Measurements from ENCODE around the gene SORCS2.

Gene SORCS2

DNA sequence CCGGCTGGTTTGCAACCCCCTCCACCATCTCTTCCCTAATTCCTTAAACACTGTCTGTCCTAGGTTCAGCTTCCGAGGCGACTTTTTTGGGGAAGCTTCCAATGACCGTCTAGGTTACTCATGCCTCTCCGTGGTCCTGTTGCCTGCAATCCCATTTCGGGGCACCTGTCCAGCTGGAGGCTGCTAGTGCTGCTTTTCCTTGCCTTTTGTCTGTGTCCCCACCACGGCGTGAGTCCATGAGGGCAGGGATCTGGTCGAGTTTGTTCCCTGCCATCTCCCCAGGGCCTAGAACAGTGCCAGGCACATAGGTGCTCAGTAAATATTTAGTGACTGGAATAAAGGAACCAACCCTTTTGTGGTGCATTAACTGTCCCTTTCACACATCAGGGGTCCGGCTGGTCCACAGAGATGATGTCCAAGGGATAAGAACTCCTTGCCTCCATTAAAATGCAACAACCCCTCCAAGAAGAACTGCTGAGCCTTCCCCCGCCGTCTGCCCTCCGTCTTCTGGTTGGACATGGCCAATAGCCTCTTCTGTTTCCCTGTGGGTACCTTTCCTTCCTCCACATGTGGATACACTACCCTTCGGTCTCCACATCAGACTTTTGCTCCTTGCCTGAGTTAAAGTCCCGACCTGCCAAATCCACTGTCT, 5.7 kb upstream of the SORCS2 start:
- TF ChIP-seq, protein P1, sequence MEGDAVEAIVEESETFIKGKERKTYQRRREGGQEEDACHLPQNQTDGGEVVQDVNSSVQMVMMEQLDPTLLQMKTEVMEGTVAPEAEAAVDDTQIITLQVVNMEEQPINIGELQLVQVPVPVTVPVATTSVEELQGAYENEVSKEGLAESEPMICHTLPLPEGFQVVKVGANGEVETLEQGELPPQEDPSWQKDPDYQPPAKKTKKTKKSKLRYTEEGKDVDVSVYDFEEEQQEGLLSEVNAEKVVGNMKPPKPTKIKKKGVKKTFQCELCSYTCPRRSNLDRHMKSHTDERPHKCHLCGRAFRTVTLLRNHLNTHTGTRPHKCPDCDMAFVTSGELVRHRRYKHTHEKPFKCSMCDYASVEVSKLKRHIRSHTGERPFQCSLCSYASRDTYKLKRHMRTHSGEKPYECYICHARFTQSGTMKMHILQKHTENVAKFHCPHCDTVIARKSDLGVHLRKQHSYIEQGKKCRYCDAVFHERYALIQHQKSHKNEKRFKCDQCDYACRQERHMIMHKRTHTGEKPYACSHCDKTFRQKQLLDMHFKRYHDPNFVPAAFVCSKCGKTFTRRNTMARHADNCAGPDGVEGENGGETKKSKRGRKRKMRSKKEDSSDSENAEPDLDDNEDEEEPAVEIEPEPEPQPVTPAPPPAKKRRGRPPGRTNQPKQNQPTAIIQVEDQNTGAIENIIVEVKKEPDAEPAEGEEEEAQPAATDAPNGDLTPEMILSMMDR (IDR thresholded peaks at IDR 0.05; ENCODE audit: extremely low read depth, missing control alignments) = no peak
- no peak for DNase-seq (ENCODE audit: low spot score)

DNA sequence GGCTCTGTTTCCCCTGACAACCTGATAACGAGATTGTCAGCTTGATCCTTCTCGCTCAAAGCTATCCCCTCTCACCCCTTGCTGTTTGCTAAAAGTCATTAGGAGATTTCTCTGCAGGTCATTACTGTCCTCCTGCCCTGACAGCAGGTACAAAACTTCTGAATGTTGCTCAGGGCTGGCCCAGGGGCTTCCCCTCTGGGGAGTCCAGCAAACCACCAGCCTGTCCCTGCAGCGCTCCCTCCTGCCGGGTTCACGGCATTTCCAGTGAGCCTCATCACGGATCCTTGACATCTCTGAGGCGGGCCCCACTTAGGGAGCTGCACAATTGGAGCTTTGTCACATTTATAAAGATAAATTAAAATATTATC, 5.2 kb upstream of the SORCS2 start:
- TF ChIP-seq, protein P1 (IDR thresholded peaks at IDR 0.05; ENCODE audit: extremely low read depth, missing control alignments) = no peak
- DNase-seq (ENCODE audit: low spot score) = no peak

DNA sequence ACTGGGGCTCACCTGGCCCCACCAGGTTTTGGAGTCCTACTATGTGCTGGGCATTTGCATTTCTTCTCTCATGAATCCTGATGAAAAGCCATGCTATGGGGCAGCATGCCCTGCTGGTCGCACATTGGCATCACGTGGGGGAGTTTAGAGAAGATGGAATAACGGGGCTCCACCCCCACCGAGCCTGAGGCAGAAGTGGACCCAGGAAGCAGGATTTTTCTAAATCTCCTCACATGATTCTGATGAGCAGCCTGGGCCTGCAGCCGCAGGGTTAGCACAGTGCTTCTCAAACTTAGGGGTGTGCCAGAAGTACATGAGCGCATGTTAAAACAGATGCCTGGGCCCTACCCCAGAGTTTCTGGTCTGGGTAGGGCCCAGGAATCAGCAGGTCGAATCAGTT, 4.6 kb upstream of the SORCS2 start:
- DNase-seq (ENCODE audit: low spot score) = no peak
- TF ChIP-seq, protein P1 (IDR thresholded peaks at IDR 0.05; ENCODE audit: extremely low read depth, missing control alignments) = no peak

DNA sequence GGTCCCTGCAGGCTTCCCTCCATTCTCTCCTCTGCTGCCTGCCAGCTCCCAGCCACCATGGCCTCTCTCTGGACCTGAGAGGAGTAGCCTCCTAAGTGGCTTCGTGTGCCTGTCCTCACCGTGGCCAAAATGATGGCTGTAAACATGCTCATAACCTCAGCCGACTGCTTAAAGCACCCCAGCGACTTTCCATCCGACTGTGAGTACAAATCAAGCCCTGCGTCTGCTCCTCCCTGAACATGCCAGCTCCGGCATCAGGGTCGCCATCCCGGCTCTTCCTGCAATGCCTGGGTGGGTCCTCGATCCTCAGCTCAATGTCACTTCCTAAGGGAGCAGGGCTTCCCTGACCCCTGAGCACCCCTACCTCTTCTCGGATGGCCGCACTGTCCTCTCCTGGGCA, 3.3 kb upstream of the SORCS2 start:
- TF ChIP-seq, protein P1 (IDR thresholded peaks at IDR 0.05; ENCODE audit: extremely low read depth, missing control alignments) = no peak
- no peak for DNase-seq (ENCODE audit: low spot score)

DNA sequence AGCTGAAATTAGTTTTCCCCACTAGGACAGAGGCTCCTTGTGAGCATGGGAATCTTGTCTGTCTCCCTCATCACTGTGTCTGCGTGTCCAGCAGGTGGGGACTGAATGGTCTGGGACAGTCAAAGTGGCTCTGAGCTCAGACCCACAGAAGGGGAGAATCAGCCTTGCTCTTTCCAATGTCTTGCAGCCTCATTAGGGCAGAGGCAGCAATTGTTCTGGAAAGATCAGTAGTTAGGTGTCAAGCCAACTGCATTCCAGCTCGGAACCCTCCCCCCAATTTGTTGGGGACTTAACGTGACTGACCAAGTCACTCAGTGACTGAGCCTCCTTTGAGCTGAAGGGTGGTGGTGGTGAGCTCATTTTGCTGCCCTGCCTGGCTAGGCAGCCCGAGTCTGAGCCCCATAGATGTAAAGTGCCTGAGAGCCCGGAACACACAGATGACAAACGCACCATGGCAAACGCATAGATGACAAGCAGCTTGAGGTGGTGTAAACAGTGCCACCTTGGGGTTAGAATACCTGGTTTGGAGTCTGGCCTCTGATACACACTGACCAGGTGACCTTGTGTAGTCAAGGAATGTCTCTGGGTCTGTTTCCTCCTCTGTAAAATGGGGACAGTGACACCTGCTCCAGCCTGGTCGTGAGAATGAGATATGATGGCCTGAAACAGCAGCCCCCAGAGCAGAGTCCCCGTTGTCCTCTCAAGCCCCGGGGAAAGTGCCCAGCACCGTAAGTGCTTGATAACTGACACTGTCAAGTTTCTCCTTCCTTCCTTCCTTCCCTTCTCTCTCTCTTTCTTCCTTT, 2.7 kb upstream of the SORCS2 start:
- TF ChIP-seq, protein P1 (IDR thresholded peaks at IDR 0.05; ENCODE audit: extremely low read depth, missing control alignments) = no peak
- DNase-seq (ENCODE audit: low spot score) = no peak

DNA sequence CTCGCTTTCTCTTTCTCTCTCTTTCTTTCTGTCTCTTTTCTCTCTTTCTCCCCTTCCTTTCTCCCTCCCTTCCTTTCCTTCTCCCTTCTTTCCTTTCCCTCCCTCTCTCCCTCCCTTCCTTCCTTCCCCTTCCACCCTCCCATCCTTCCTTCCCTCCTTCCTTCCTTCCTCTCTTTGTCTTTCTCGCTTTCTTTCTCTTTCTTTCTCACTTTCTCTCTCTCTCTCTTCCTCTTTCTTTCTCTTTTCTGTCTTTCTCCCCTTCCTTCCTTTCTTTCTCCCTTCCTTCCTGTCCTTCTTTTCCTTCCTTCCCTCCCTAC, 2.1 kb upstream of the SORCS2 start:
- no peak for DNase-seq (ENCODE audit: low spot score)
- TF ChIP-seq, protein P1 (IDR thresholded peaks at IDR 0.05; ENCODE audit: extremely low read depth, missing control alignments) = no peak

DNA sequence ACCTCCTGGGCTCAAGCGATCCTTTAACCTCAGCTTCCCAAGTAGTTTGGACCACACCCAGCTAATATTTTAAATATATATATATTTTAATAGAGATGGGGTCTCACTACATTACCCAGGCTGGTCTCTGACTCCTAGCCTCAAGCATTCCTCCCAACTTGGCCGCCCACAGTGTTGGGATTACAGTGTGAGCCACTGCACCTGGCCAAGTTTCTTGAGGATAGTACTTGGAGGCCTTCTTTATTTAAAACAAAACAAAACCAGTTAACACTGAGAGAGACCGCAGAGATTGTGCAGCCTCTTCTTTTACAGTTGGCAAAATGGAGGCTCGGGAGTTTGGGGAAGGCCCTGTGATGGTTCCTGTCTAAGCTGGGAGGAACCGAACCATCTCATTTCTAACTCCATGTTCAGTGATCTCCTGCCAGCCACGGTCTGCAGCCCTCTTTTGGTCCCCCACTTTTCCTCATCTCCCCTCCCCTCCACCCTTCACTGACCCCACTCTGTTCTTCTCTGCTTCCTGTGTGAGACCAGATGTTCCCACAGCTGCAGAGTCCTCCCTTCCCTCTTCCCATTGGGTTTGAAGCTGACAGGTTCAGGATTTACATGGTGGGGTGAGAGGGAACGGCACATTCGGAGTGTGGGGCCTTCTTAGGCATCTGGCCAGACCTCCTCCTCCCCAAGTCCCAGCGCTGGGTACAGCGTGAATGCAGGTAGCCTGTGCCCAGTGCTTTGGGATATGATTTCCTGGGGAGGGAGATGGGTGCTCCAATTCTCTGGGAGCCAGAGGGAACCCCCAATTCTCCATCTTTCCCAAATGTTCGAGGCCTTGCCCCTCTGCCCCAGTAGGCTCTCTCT, 1.4 kb upstream of the SORCS2 start:
- no peak for DNase-seq (ENCODE audit: low spot score)
- TF ChIP-seq, protein P1 (IDR thresholded peaks at IDR 0.05; ENCODE audit: extremely low read depth, missing control alignments) = no peak

Measured in GM20000 (cell line).